CD4-positive, alpha-beta T cell treated with Interleukin-6 at 100 ng/mL for 8 hours (primary cell): ENCODE data around the gene ATP6V1C2.

Experiments used
- DNase-seq: peaks from one replicate; pipeline ENCODE4 v3.0.0-alpha.2; 2020; ENCODE audit warnings: mixed read lengths, low spot score

The ATP6V1C2 gene, protein sequence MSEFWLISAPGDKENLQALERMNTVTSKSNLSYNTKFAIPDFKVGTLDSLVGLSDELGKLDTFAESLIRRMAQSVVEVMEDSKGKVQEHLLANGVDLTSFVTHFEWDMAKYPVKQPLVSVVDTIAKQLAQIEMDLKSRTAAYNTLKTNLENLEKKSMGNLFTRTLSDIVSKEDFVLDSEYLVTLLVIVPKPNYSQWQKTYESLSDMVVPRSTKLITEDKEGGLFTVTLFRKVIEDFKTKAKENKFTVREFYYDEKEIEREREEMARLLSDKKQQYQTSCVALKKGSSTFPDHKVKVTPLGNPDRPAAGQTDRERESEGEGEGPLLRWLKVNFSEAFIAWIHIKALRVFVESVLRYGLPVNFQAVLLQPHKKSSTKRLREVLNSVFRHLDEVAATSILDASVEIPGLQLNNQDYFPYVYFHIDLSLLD

GRCh38 chr2:10721396-10722251 lies at the start of gene ATP6V1C2:
Gene ATP6V1C2, plus strand, starts transcription at chr2:10721630. Its CDS starts 1,220 bp downstream, at chr2:10722850.
- DNase-seq: no peak

DNA sequence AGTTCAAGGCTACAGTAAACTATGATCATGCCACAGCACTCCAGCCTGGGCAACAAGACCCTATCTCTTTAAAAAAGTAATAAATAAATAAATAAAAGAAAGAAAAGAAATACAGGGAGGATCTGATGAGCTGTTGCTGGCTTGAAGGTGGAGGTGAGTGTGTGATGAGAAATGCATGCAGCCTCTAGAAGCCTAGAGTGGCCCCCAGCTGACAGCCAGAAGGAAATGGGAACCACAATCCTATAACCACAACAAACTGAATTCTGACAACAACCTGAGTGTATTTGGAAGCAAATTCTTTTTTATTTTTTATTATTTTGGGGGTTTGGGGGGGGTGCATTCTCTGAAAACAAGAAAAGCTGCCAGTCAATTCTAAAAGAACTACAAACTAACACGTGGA lies 46.3 kb upstream of the ATP6V1C2 start:
- no peak for DNase-seq

- no peak for DNase-seq
Observed at GRCh38 chr2:10678225-10678624, 43.2 kb upstream of the ATP6V1C2 start.

DNA sequence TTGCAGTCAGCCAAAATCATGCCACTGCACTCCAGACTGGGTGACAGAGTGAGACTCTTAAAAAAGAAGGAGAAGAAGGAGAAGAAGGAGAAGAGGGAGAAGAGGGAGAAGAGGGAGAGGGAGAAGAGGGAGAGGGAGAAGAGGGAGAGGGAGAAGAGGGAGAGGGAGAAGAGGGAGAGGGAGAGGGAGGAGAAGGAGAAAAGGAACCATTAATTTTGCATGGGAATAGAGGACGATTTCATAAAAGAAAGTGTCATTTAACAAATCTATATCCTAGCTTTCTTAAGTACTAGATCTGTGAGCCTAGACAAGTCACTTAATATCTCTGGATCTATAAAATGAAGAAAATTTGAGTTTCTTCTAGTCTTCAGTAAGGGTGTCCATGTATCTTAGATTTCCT lies 41.2 kb upstream of the ATP6V1C2 start:
- no peak for DNase-seq

GRCh38 chr2:10680957-10681356 lies 40.5 kb upstream of the ATP6V1C2 start:
- no peak for DNase-seq

DNA sequence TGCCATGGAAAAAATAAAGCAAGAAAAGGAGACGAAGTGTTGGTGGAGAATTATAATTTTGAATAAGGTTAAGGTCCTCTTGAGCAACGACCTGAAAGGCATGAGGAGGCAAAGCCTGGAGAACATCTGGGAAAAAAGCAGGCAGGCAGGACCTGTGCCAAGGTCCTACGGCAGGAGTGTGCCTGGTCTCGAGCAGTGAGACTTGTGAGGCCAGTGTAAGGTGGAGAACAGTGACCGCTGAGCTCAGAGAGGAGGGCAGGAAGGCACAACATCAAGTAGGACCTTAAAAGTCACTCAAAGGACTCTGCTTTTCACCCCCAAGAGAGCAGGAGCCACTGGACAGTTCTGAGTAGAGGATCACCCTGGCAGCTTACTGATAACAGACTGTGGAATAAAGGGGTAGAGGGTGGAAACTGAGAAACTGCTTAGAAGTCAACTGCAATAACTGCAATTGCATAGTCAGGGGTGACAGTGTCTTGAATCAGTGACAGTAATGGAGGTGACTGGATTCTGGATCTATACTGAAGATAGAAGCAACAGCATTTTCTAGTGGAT lies 35.2 kb upstream of the ATP6V1C2 start:
- no peak for DNase-seq

DNA sequence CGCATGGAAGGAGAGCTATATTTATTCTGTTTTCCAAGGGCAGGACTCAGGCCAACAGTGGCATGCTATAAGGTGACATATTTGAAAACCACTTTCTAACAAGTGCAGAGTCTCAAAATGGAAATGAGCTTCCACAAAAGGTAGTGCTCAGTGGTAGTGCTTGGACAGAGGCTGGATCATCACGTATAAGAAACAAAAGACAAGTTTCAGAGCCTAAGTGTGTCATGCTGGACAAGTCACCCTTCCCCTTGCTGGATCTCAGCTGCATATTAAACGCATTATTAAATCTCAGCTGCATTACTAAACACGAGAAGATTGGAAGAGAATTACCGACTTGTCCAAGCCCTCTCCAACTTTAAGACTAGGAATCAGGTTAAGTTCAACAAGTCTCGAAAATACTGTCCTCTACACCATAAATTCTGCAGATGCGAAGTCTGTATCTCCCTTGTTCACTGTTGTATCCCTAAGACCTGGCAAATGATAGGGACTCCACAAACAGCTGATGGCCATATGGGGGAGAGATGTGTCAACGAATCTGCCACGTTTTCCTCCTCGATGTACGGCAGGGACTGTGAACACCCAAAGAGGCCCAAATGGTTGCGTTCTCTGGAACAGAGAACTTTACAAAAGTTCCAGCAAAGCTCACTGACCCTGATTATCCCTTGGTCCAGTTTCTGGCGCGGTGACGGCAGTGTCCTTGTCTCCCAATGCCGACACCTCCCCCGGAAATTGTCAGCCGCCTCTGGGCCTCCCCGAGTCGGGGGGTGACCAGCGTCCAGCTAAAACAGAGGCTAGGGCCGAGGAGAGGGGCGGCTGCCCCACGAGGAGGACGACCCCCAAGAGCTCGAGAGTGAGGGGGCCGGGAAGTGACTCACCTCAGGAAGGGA lies 32.3 kb upstream of the ATP6V1C2 start:
- no peak for DNase-seq

GRCh38 chr2:10691521-10691920 lies 29.9 kb upstream of the ATP6V1C2 start:
- no peak for DNase-seq

DNA sequence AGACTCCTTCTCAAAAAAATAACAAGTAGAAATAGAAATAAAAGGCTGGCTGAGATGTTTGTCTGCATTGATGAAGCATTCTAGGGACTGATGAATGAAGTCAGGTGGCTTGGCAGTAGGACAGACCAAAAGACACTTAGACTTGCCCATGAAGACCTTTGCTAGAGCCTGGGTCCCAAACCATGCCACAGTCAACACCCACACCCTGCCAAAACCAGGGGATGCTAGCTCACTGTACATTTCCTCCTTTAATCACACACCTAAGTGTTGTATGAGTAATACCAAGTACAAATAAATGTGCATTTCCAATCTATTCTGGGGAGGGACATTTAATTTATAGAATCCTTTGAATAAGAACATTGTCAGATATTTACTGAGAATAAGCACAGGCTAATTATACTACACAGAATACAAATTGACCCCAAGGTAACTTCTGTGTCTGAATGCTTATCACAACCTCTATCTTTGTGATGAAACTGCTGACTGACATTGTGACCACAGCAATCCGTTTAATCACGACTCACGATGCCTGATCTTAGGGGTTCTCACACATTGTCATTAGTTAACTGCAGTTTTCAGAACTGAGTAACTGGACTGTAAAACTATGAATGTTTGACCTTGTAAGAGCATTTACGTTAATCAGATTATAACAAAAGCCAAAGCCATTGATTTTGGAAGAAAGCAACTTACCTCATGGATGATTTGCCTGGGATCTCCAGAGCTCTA lies 21.2 kb upstream of the ATP6V1C2 start:
- DNase-seq: no peak

DNA sequence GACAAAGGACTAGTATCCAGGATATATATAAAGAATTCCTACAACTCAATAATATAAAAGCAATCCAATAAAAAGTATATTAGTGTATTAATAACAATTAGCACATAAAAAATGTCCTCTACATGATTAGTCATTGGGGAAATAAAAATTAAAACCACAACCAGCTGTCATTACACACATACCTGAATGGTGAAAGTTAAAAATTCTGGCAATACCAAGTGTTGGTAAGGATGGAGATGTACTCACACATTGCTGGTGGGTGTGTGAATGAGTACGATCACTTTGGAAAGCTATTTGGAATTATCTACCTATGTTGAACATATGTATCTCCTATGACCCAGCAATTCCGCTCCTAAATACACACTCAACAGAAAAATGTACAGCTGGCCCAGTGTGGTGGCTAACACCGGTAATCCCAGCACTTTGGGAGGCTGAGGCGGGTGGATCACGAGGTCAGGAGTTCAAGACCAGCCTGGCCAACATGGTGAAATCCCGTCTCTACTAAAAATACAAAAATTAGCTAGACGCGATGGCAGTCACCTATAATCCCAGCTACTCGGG lies 17.3 kb upstream of the ATP6V1C2 start:
- no peak for DNase-seq

DNA sequence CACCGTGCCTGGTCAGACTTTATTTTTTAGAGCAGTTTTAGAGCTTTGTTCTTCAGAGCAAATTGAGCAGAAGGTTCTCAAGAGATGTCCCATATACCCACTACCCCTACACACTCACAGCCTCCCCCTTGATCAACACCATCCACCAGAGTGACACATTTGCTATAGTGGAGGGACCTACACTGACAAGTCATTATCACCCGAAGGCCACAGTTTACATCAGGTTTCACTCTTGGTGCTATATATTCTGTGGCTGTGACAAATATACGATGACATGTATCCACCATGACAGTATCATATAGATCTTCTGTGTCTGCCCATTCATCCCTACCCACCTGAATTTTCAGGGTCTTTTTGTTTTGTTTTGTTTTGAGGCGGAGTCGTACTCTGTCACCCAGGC lies 15.4 kb upstream of the ATP6V1C2 start:
- no peak for DNase-seq

- no peak for DNase-seq
Observed at GRCh38 chr2:10707831-10708230, 13.6 kb upstream of the ATP6V1C2 start.

DNA sequence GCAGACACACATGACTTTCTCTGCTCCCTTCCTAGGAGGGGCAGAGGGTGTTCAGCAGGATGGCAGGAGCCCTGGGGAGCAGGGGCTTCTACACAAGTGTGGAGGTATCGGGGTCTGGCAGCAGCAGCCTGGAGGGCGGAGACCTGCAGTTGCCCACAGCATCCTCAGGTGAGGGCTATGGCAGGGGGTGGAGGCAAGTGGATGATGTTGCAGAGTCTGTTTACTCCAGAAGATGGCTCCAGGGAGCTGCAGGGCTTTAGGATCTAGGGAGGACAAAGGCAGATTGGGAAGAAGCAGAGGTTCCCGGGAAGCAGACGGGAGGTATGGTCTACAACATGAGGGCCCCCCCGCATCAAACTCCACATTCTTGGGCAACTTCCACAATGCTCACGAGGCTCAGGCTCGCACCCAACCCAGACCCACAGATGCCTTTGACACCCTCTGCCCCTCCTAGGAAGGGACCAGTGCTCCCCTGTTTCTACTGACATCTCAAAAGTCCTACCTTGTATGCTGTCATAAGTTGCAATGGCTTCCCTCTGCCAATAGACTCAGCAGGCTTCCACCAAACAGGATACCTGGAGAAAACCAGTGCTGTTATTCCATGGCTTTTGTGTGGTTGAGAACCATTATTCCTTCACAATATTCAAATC lies 12.0 kb upstream of the ATP6V1C2 start:
- no peak for DNase-seq

DNA sequence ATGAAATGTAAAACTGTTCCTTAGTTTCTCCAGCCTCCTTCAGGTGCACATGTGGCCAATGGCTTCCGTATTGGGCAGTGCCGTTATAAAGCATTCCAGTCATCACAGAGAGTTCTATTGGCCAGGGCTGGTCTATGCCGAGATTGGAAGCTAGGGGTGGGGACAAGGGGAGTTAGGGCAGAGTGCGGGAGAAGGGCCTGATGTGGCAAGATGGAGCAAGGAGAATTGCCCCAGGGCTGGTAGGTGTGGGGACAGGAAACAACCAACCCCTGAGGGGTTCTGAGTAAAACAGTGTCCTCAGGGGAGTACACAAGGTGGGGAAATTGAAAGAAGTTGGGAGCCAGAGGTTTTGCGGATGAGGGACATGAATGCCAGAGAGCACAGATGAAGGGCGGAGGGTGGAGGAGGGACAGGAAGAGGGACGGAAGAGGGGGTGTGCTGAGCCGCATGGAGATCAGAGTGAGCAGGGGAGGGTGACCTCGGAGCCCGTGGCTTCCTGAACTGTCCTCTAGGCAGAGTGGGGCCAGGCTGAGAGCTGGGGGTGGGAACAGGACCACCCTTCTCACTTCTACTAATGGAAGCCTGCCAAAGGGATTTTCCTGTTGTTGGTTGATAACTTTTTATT lies 9.1 kb upstream of the ATP6V1C2 start:
- no peak for DNase-seq

GRCh38 chr2:10716581-10716980 lies 4.8 kb upstream of the ATP6V1C2 start:
- DNase-seq: no peak

DNA sequence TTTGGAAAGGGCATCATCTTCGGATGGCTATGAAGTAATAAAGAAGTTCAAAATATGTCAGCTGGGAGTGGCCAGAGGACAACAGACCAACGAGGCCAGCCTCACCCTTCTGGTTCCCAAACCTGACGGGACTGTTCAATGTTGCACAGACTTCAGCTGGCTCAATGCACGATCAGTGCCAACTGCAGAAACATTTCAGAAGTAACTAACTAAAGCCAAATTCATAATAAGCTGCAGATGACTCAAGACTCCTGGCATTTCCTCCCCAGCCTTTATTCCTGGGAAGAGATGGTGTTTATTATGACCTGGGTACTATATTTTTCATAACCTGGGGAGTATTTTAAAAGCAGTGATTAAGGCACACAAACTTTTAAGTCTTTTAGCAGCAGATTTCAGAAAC lies 3.8 kb upstream of the ATP6V1C2 start:
- no peak for DNase-seq

DNA sequence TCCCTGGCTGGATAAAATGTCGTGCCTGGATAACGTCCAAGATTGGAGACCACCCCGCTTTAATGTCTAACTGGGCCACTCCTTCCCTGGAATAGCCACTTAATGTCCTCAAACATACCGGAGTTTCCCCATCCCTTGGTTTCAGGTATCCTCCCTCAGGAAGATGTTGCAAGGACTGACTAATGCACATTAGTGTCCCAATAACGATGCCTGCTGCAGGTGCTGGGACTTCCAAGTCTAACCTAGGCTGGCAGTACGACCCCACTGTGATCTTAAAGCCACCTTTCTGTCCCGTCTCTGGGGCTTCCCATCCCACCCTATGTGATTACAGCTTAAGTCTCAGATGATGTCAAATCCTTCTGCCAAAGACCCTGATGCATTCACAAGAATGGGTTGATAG lies 1.1 kb upstream of the ATP6V1C2 start:
- no peak for DNase-seq

GRCh38 chr2:10720947-10721395 lies 459 bp upstream of the ATP6V1C2 start:
- DNase-seq: no peak

DNA sequence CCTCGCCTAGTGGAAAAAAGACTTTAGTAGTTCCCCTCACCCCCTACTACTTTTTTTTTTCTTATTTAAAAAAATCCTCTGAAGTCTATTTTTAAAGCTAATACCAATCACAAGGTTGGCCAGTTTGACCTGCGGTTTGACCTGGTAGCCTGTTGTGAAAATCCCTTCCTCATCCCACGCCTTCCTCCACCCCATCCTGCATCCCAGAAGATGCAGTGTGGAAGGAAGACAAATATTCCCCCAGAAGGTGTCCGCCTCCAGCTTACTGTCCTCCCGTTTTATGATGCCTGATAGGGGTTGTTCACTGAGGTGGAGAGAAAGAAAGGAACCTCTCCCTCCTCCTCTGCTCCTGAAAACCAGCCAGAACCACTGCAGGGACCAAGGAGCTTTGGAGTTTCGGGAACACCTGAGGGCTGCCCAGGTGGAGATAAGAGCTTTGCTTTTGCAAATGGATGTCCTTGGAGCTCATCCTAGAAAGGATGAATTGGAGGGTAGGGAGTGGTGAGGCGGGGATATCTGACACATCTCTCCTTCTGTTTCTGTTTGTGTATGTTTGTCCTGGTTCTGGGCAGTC lies 909 bp downstream of the ATP6V1C2 start:
- no peak for DNase-seq
